NK-92 (cell line): Measurements from ENCODE around the gene C2orf74.
"Not testable (repeated sequence)": the region's sequence is repeated elsewhere in the genome, so short reads cannot be mapped to it uniquely, and the experiment has no call there.

Source experiments
- DNase-seq: peaks from one replicate; lab custom pipeline; 2025; ENCODE audit not compliant: unreplicated experiment; lab: John Stamatoyannopoulos, UW

Gene C2orf74

DNA sequence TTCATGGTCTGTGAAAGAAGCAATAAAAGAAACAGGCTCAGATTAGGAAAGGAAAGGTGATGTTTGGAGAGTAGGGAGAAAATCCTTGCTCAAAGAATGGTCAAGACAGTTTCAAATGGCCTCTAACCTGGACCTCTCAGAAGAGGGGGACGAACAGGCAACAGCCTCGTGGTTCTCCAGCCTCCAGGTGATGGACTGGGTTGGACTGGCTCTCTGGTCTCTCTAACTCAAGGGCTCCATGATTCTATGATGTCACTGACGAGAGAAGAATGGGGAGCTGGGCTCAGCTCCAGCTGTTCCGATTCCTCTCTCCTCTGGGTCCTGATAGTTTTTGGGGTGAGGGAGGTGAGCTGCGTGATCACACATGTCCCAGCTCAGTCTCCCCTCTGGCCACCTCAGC is at the start of gene C2orf74:
Gene C2orf74, plus strand, starts transcription at position 301 of the 400 bp plus-strand sequence. CDS start 327 bp downstream, outside the sequence.
- DNase-seq = no peak

DNA sequence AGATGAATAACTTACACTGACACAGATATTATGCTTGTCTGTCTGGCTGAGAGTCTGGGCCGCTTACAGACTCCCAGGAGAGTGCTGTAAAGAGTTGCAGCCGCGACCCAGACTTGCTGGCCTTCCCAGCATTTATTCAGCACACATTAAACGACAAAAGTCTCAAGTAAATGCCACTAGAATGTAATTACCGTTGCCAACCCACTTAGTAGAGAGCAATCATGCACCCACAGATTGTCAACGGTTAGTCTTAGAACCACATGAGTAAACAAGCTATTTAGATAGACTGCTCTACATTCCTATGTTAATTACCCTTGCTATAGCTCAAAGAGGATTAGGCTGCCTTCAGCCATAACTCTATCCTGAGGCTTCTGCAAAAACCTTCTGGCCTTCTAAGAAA is 47.8 kb upstream of the C2orf74 start:
- no peak for DNase-seq

- no peak for DNase-seq
Measured at GRCh38 chr2:61116302-61116701, 45.7 kb upstream of the C2orf74 start.

- DNase-seq = no peak
Measured at GRCh38 chr2:61117534-61117933, 44.5 kb upstream of the C2orf74 start.

- DNase-seq = no peak
Measured at GRCh38 chr2:61125123-61125710, 36.8 kb upstream of the C2orf74 start.

DNA sequence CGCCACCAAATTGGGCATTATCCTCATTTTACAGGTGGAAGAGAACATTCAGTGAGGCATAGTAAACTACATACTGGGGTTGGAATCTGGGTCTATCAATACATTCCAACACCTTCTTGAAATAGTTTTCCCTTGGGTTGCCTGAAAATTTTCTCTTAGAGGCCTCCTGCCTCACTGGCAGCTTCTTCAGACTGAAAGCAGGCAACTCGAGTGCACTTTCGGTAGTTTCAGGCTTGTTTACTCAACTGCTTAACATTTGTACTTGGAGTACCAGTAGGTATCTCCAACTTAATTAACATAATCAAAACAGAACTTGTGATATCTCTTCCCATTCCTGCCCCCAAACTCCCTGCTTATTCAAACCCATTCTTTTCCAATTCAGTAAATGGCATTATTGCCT is 36.2 kb upstream of the C2orf74 start:
- DNase-seq = no peak

GRCh38 chr2:61128122-61128521 is 33.9 kb upstream of the C2orf74 start:
- DNase-seq = not testable (repeated sequence)

GRCh38 chr2:61134141-61134540 is 27.8 kb upstream of the C2orf74 start:
- no peak for DNase-seq

GRCh38 chr2:61135510-61135909 is 26.5 kb upstream of the C2orf74 start:
- no peak for DNase-seq

DNA sequence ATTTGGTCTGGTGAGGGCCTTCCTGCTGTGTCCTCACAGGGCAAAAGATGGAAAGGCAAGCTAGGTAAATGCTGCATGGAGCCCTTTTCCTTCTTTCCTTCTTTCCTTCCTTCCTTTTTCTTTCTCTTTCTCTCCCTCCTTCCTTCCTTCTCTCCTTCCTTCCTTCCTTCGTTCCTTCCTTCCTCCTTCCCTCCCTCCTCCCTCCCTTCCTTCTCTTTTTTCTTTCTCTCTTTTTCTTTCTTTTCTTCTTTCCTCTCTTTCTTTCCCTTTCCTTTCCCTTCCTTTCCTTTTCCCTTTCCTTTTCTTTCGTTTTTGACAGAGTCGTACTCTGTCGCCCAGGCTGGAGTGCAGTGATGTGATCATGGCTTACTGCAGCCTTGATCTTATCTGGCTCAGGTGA is 23.1 kb upstream of the C2orf74 start:
- DNase-seq = no peak

- DNase-seq = no peak
Measured at GRCh38 chr2:61141151-61141550, 20.8 kb upstream of the C2orf74 start.

- peak; percentile 65 for DNase-seq
Measured at GRCh38 chr2:61144697-61145268, 17.2 kb upstream of the C2orf74 start.

- DNase-seq = no peak
Measured at GRCh38 chr2:61145990-61146389, 16.0 kb upstream of the C2orf74 start.

- DNase-seq = not testable (repeated sequence)
Measured at GRCh38 chr2:61148091-61148490, 13.9 kb upstream of the C2orf74 start.

DNA sequence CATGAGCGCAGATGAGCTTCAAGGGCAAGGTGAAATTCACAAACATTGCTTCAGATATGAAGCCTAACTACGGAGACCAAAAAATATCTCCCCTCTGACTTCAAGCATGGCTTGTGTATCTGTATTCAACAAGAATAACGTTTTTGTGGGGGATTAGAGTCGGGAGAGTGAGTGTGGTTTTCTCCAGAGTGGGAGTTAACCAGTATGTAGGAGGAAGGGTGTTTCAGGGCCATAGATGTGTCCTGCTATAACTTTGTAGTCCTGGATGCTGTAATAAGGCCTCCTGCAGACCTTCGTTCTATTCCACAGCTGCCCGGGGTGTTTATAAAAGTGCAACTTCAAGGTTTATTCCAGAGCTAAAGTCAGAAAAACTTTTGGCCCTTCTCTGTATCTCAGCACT is 12.9 kb upstream of the C2orf74 start:
- DNase-seq = no peak

DNA sequence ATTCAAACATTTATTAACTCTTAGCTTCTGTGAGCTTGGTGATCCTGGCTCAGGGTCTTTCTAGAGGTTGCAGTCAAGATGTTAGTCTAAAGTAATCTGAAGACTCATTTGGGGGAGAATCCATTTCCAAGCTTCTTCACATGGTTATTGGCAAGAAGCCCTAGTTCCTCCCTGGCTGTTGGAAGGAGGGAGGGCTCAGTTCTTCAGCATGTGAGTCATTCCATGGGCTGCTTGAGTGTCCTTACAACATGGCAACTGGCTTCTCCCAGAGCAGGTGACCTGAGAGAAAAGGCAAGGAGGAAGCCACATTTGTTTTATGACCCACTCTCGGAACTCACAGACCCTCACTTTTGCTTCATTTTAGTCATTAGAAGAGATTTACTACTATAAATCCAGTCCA is 10.6 kb upstream of the C2orf74 start:
- no peak for DNase-seq

DNA sequence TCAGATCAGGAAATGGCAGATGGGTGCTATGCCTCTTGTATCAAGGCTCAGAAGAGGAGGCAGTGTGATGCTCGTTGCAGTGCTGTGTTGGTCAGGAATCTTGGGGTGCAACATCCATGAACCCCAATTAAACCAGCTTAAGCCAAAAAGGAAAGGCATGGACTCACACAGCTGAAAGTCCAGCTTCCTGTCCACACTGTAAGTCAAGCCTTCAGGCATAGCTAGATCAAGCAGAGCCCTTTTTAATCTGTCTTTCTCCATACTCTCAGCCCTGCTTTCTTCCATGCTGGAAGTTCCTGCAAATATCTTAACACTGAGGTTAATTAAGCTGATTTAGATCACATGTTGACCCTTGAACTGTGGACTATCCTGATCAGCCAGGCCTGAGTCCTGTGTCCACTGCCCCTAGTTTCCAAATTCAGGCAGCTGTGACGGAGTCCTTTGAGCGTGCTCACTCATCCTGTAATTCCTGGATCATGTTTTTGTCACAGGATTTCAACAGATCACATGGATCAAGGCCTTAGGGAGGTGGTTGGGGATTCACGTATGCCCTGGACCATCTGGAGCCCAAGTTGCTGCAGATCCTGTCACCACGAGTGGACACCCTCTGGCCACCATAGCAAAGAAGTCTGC is 4.5 kb upstream of the C2orf74 start:
- no peak for DNase-seq

DNA sequence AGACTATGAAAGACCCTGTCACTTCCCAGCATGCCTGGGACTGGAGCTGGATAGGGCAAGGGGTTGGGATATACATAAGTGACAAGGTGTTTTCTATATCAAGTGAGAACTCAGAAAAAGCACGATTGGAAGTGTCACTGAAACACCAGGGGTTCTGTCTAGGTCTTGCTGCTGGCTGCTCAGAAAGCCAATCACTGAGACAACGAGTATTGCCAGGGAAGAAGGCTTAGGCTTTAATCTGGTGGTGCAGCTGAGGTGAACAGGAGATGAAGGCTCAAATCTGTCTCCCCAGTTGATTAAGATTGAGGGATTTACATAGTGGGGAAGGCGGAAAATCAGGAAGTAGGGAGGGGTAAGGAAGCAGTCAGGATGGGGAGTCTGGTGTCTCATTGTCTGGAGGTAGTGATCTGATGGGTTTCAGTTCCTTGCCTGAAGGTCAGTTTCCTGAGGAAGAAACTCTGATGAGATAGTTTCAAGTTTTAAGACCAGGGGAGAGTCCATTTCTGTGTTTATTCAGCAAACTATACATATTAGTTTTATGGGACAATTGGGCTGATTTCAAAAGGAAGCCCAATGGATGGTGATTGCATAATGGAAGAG is 3.5 kb upstream of the C2orf74 start:
- no peak for DNase-seq

DNA sequence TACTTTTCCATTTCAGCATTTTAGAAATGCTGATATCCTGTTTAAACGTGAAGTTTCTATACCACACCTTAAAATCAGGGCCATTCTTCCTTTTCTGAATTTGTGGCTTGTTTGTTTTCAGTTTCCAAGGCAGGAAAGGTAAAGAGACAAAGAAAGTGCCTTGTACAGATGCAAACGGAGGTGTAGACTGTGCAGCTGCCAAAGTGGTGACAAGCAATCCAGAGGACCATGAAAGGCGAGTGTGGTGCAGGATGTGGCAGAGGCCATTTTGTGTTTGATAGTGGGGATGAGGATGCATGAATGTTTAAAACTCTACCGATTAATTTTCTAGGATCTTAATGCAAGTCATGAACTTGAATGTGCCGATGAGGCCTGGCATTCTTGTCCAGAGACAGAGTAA is 733 bp downstream of the C2orf74 start:
- no peak for DNase-seq

- not testable (repeated sequence) for DNase-seq
Measured at GRCh38 chr2:61165082-61165481, 3.1 kb downstream of the C2orf74 start.

DNA sequence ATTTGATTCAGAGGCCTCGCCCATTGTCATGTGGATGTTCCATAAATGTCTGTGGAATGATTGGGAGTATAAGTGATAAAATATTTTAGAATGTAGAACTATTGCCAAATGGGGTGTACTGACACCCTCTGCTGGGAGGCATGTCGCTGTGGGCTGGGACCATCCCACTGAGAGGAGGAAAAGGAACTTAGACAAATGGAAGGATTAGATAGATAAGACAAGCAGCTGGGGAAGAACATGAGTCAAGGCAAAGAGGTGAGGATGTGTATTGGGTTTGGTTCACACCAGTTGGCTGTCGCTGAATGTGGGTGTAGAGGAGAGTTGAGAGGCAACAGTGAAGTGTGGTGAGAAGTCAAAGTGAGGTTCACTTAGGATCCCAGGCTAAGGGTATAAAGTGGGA is 4.0 kb downstream of the C2orf74 start:
- no peak for DNase-seq

- no peak for DNase-seq
Measured at GRCh38 chr2:61167579-61167978, 5.6 kb downstream of the C2orf74 start.
